HepG2 (cell line): ENCODE results near the gene OR10G2.

Source experiments
- ATF3 ChIP-seq: sonication (generic); formaldehyde crosslinking; IDR thresholded peaks from 2 replicates; pipeline ENCODE4 v1.4.0; 2020; ENCODE audit warnings: missing genetic modification reagents
- FOXA1 ChIP-seq, 2 experiments: fragments of 450-650 bp in 1 of 2; sonication (generic) in 1 of 2; formaldehyde crosslinking in 1 of 2; IDR thresholded peaks; 2 replicates each; pipeline versions ENCODE4 v1.4.0 to v1.6.1; 2016 to 2020; ENCODE audit warnings: missing genetic modification reagents in 1 of 2
- GFI1 ChIP-seq: sonication (generic); formaldehyde crosslinking; IDR thresholded peaks from 2 replicates; pipeline ENCODE4 v1.5.0; 2020; ENCODE audit warnings: missing genetic modification reagents, mild to moderate bottlenecking, borderline replicate concordance
- KDM1A ChIP-seq: IDR thresholded peaks from 2 replicates; pipeline ENCODE4 v1.6.1; 2016; ENCODE audit warnings: missing compliant biosample characterization
- NR2C2 ChIP-seq: sonication (generic); formaldehyde crosslinking; IDR thresholded peaks from 2 replicates; pipeline ENCODE4 v1.4.0; 2020; ENCODE audit warnings: missing genetic modification reagents, mild to moderate bottlenecking, moderate library complexity, borderline replicate concordance
- PCBP1 ChIP-seq: fragments of 200-400 bp; formaldehyde crosslinking; IDR thresholded peaks from 2 replicates; pipeline ENCODE4 v1.6.1; 2017; ENCODE audit warnings: mild to moderate bottlenecking, low read depth, low read length, borderline replicate concordance
- PHB2 ChIP-seq: fragments of 450-650 bp; IDR thresholded peaks from 2 replicates; pipeline ENCODE4 v1.6.1; 2018; ENCODE audit not compliant: partially characterized antibody
- RFX5 ChIP-seq: IDR thresholded peaks from 2 replicates; pipeline ENCODE4 v1.6.1; 2011; ENCODE audit warnings: low read depth, low read length, improper control_type of control experiment
- SMAD1 ChIP-seq: sonication (generic); formaldehyde crosslinking; IDR thresholded peaks from 2 replicates; pipeline ENCODE4 v1.4.0; 2020; ENCODE audit warnings: missing genetic modification reagents, low read depth, mild to moderate bottlenecking, borderline replicate concordance
- YY1 ChIP-seq: IDR thresholded peaks from 2 replicates; pipeline ENCODE4 v1.6.1; 2011; ENCODE audit warnings: low read length, low read depth, moderate library complexity, mild to moderate bottlenecking; ENCODE audit not compliant: insufficient read depth, insufficient replicate concordance
- ZNF430 ChIP-seq: sonication (generic); formaldehyde crosslinking; IDR thresholded peaks from 2 replicates; pipeline ENCODE4 v1.9.0; 2021; ENCODE audit warnings: mild to moderate bottlenecking, missing genetic modification reagents
- ZNF720 ChIP-seq: sonication (generic); formaldehyde crosslinking; IDR thresholded peaks from 2 replicates; pipeline ENCODE4 v1.4.0; 2020; ENCODE audit warnings: missing genetic modification reagents
- TF ChIP-seq, protein P1 (sequence below): sonication (generic); formaldehyde crosslinking; IDR thresholded peaks from 2 replicates; pipeline ENCODE4 v1.5.0; 2020; ENCODE audit warnings: mild to moderate bottlenecking, missing genetic modification reagents, moderate library complexity

GRCh38 chr14:21626491-21627230, 8.1 kb downstream of the OR10G2 start:
- TF ChIP-seq PCBP1 (no peak), SMAD1 (no peak), FOXA1 (IDR thresholded peaks at IDR 0.05) (no peak), FOXA1 (CRISPR knock-in tag; IDR thresholded peaks at IDR 0.05) (no peak), KDM1A (CRISPR knock-in tag) (no peak), ZNF430 (CRISPR knock-in tag) (no peak), ZNF720 (CRISPR knock-in tag) (no peak), GFI1 (CRISPR knock-in tag) (no peak), YY1 (no peak), PHB2 (no peak), RFX5 (no peak), NR2C2 (no peak), ATF3 (CRISPR knock-in tag) (no peak)
- TF ChIP-seq, protein P1, sequence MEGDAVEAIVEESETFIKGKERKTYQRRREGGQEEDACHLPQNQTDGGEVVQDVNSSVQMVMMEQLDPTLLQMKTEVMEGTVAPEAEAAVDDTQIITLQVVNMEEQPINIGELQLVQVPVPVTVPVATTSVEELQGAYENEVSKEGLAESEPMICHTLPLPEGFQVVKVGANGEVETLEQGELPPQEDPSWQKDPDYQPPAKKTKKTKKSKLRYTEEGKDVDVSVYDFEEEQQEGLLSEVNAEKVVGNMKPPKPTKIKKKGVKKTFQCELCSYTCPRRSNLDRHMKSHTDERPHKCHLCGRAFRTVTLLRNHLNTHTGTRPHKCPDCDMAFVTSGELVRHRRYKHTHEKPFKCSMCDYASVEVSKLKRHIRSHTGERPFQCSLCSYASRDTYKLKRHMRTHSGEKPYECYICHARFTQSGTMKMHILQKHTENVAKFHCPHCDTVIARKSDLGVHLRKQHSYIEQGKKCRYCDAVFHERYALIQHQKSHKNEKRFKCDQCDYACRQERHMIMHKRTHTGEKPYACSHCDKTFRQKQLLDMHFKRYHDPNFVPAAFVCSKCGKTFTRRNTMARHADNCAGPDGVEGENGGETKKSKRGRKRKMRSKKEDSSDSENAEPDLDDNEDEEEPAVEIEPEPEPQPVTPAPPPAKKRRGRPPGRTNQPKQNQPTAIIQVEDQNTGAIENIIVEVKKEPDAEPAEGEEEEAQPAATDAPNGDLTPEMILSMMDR (CRISPR knock-in tag) = no peak
